MM.1S (cell line): ENCODE data around the gene ZNF225.

Source experiments
- DNase-seq: peaks from one replicate; pipeline ENCODE4 v3.0.0-alpha.2; 2015
- H2AFZ ChIP-seq: fragments of 300-600 bp; sonication (generic); 2 replicates; pipeline ENCODE4 v1.6.0; 2016; ENCODE audit warnings: antibody characterized with exemption, low read length
- H3F3A ChIP-seq: fragments of 300-600 bp; sonication (generic); 2 replicates; pipeline ENCODE4 v1.6.1; 2016; ENCODE audit warnings: mild to moderate bottlenecking, antibody characterized with exemption, low read length, moderate library complexity, mixed read lengths; ENCODE audit not compliant: insufficient read depth
- H3K27ac ChIP-seq: fragments of 300-600 bp; sonication (generic); 2 replicates; pipeline ENCODE4 v1.5.1; 2016; ENCODE audit warnings: mild to moderate bottlenecking, low read length
- H3K27me3 ChIP-seq: fragments of 300-600 bp; sonication (generic); replicated peaks from 2 replicates; pipeline ENCODE4 v1.6.0; 2016; ENCODE audit warnings: low read length; ENCODE audit not compliant: insufficient read depth
- H3K36me3 ChIP-seq: fragments of 300-600 bp; sonication (generic); replicated peaks from 2 replicates; pipeline ENCODE4 v1.6.1; 2016; ENCODE audit warnings: mild to moderate bottlenecking, low read length, mixed read lengths; ENCODE audit not compliant: insufficient read depth
- H3K4me1 ChIP-seq: fragments of 300-600 bp; sonication (generic); 2 replicates; pipeline ENCODE4 v1.6.1; 2016; ENCODE audit warnings: low read length, mixed read lengths
- H3K4me2 ChIP-seq: fragments of 300-600 bp; sonication (generic); 2 replicates; pipeline ENCODE4 v1.6.0; 2016; ENCODE audit warnings: low read depth, low read length
- H3K4me3 ChIP-seq: fragments of 300-600 bp; sonication (generic); 2 replicates; pipeline ENCODE4 v1.5.1; 2016; ENCODE audit warnings: low read length, mixed read lengths
- H3K79me2 ChIP-seq: fragments of 300-600 bp; sonication (generic); 2 replicates; pipeline ENCODE4 v1.6.1; 2016; ENCODE audit warnings: mixed run types, low read length, mixed read lengths
- H3K9ac ChIP-seq: fragments of 300-600 bp; sonication (generic); 2 replicates; pipeline ENCODE4 v1.6.1; 2016; ENCODE audit warnings: low read length, mixed read lengths
- H3K9me2 ChIP-seq: fragments of 300-600 bp; sonication (generic); replicated peaks from 2 replicates; pipeline ENCODE4 v1.6.1; 2016; ENCODE audit warnings: mild to moderate bottlenecking, low read length, mixed read lengths; ENCODE audit not compliant: insufficient read depth
- H3K9me3 ChIP-seq: fragments of 300-600 bp; sonication (generic); replicated peaks from 2 replicates; pipeline ENCODE4 v1.6.1; 2016; ENCODE audit warnings: mild to moderate bottlenecking, low read length, mixed read lengths; ENCODE audit not compliant: insufficient read depth
- H4K20me1 ChIP-seq: fragments of 300-600 bp; sonication (generic); 2 replicates; pipeline ENCODE4 v1.6.1; 2016; ENCODE audit warnings: mild to moderate bottlenecking, low read length, moderate library complexity, mixed read lengths; ENCODE audit not compliant: insufficient read depth
- CTCF ChIP-seq: fragments of 300-600 bp; sonication (generic); IDR thresholded peaks from 2 replicates; pipeline ENCODE4 v1.5.1; 2016; ENCODE audit warnings: antibody characterized with exemption, low read length, mixed read lengths
- EZH2 ChIP-seq: fragments of 300-600 bp; sonication (generic); optimal IDR thresholded peaks from 2 replicates; pipeline ENCODE3; 2017; ENCODE audit warnings: low read depth, mild to moderate bottlenecking, antibody characterized with exemption, low read length, mixed read lengths
- EZH2phosphoT487 ChIP-seq: fragments of 300-600 bp; sonication (generic); IDR thresholded peaks from 2 replicates; pipeline ENCODE4 v1.6.1; 2018; ENCODE audit warnings: antibody characterized with exemption, low read length

Gene ZNF225

GRCh38 chr19:44113138-44113783 lies at the start of gene ZNF225:
ZNF225 (plus strand) TSS chr19:44113399; CDS start chr19:44115828, 2,429 bp downstream.
- Histone ChIP-seq H3K4me2 (peak within 1 kb of the TSS; percentile 98), H4K20me1 (no peaks in the 10 kb centered on the region), H3K79me2 (no peaks in the 10 kb centered on the region), H3K9ac (peak within 1 kb of the TSS; percentile 47; the same call in 1 of the 2 replicates), H3K27ac (no peak within 1 kb of the TSS), H3K4me3 (peak within 1 kb of the TSS; percentile 87), H3K9me3 (no peaks in the 10 kb centered on the region), H3F3A (no peaks in the 10 kb centered on the region), H3K36me3 (no peaks in the 10 kb centered on the region), H3K27me3 (no peaks in the 10 kb centered on the region), H2AFZ (peak within 1 kb of the TSS; percentile 98), H3K9me2 (no peaks in the 10 kb centered on the region), H3K4me1 (0 out of 2 replicates have a peak, but pooled peaks cover 3% of the 10 kb centered on the region)
- DNase-seq: peak; percentile 96
- TF ChIP-seq EZH2: no peak
- TF ChIP-seq CTCF: no peak
- TF ChIP-seq EZH2phosphoT487: no peak

- Histone ChIP-seq H3K9me2 (no peaks in the 10 kb centered on the region), H3K79me2 (no peaks in the 10 kb centered on the region), H3K27ac (no peak overlapping the region), H3K9ac (no peak overlapping the region), H4K20me1 (no peaks in the 10 kb centered on the region), H3K4me3 (no peak overlapping the region), H3K4me1 (no peaks in the 10 kb centered on the region), H3K9me3 (no peaks in the 10 kb centered on the region), H3K4me2 (no peak overlapping the region), H3K27me3 (no peaks in the 10 kb centered on the region), H3F3A (no peaks in the 10 kb centered on the region), H3K36me3 (no peaks in the 10 kb centered on the region), H2AFZ (no peak overlapping the region)
- no peak for DNase-seq
- TF ChIP-seq CTCF: no peak
- TF ChIP-seq EZH2phosphoT487: no peak
- no peak for TF ChIP-seq EZH2
Measured at GRCh38 chr19:44066305-44066704, 46.9 kb upstream of the ZNF225 start.

- no peaks in the 10 kb centered on the region for H4K20me1 ChIP-seq
- H3K9me3 ChIP-seq: no peaks in the 10 kb centered on the region
- H3K4me2 ChIP-seq: no peak overlapping the region
- H3F3A ChIP-seq: no peaks in the 10 kb centered on the region
- no peak overlapping the region for H2AFZ ChIP-seq
- H3K9me2 ChIP-seq: no peaks in the 10 kb centered on the region
- no peak for DNase-seq
- no peaks in the 10 kb centered on the region for H3K4me1 ChIP-seq
- no peaks in the 10 kb centered on the region for H3K79me2 ChIP-seq
- no peak overlapping the region for H3K27ac ChIP-seq
- no peaks in the 10 kb centered on the region for H3K27me3 ChIP-seq
- H3K4me3 ChIP-seq: no peak overlapping the region
- H3K36me3 ChIP-seq: no peaks in the 10 kb centered on the region
- no peak overlapping the region for H3K9ac ChIP-seq
- TF ChIP-seq CTCF (no peak), EZH2 (no peak)
Measured at GRCh38 chr19:44069415-44069814, 43.8 kb upstream of the ZNF225 start.
